GF-D8 (cell line): ENCODE measurements around the gene CPSF7.
"Not testable (repeated sequence)": the region's sequence is repeated elsewhere in the genome, so short reads cannot be mapped to it uniquely, and the experiment has no call there.

Experiments
- DNase-seq: peaks from one replicate; lab custom pipeline; 2025; lab: John Stamatoyannopoulos, UW

The CPSF7 gene

GRCh38 chr11:61384271-61385242, 45.2 kb downstream of the CPSF7 start:
- no peak for DNase-seq

- not testable (repeated sequence) for DNase-seq
Observed at GRCh38 chr11:61383859-61384258, 45.9 kb downstream of the CPSF7 start.

GRCh38 chr11:61380884-61381283, 48.9 kb downstream of the CPSF7 start:
- DNase-seq: no peak

- peak; percentile 77 for DNase-seq
Observed at GRCh38 chr11:61378713-61379313, 51.0 kb downstream of the CPSF7 start.

- no peak for DNase-seq
Observed at GRCh38 chr11:61377461-61378160, 52.2 kb downstream of the CPSF7 start.

GRCh38 chr11:61375761-61376108, 54.0 kb downstream of the CPSF7 start:
- no peak for DNase-seq

- DNase-seq: no peak
Observed at GRCh38 chr11:61372659-61373420, 56.9 kb downstream of the CPSF7 start.

GRCh38 chr11:61370349-61371005, 59.3 kb downstream of the CPSF7 start:
- DNase-seq: no peak

GRCh38 chr11:61369372-61370348, 60.1 kb downstream of the CPSF7 start:
- DNase-seq: no peak

- DNase-seq: no peak
Observed at GRCh38 chr11:61368646-61369045, 61.1 kb downstream of the CPSF7 start.

GRCh38 chr11:61367406-61367805, 62.4 kb downstream of the CPSF7 start:
- no peak for DNase-seq

- no peak for DNase-seq
Observed at GRCh38 chr11:61364012-61364675, 65.6 kb downstream of the CPSF7 start.

GRCh38 chr11:61362542-61362875, 67.3 kb downstream of the CPSF7 start:
- DNase-seq: no peak

GRCh38 chr11:61361741-61362541, 67.8 kb downstream of the CPSF7 start, which contains the start of the genes CYB561A3 and TMEM138:
TSS of gene CYB561A3 (minus strand) at chr11:61361882. CDS start at chr11:61356713, 5,169 bp downstream.
TSS of gene TMEM138 (plus strand) at chr11:61362374. CDS start at chr11:61364391, 2,017 bp downstream.
- peak; percentile 86 for DNase-seq

GRCh38 chr11:61361237-61361740, 68.5 kb downstream of the CPSF7 start:
- DNase-seq: no peak

GRCh38 chr11:61359516-61359915, 70.3 kb downstream of the CPSF7 start:
- DNase-seq: peak; percentile 26

- no peak for DNase-seq
Observed at GRCh38 chr11:61358566-61358965, 71.2 kb downstream of the CPSF7 start.

- DNase-seq: no peak
Observed at GRCh38 chr11:61357894-61358239, 71.9 kb downstream of the CPSF7 start.
